Mesendoderm (in vitro differentiated cells): ENCODE data around the gene PLEKHA8.

ENCODE experiments used
- DNase-seq: peaks from one replicate; pipeline ENCODE4 v3.0.0; 2013
- H2AK5ac ChIP-seq: 2 replicates; pipeline ENCODE4 v1.6.1; 2013; ENCODE audit warnings: low read length, inconsistent platforms
- H2BK120ac ChIP-seq: 2 replicates; pipeline ENCODE4 v1.6.1; 2013; ENCODE audit warnings: low read depth, mild to moderate bottlenecking, low read length, moderate library complexity, mixed read lengths
- H2BK15ac ChIP-seq: replicated peaks from 2 replicates; pipeline ENCODE4 v1.6.1; 2013; ENCODE audit warnings: low read depth, mild to moderate bottlenecking, moderate library complexity
- H2BK5ac ChIP-seq: 2 replicates; pipeline ENCODE4 v1.6.1; 2013; ENCODE audit warnings: low read length, inconsistent platforms
- H3K18ac ChIP-seq: 2 replicates; pipeline ENCODE4 v1.6.1; 2013; ENCODE audit warnings: mild to moderate bottlenecking, low read length, mixed read lengths
- H3K23ac ChIP-seq: one replicate; pipeline ENCODE4 v1.6.1; 2013; ENCODE audit warnings: low read length
- H3K27ac ChIP-seq: 2 replicates; pipeline ENCODE4 v1.5.1; 2013; ENCODE audit warnings: low read depth, mild to moderate bottlenecking, inconsistent platforms, low read length, moderate library complexity
- H3K27me3 ChIP-seq: 2 replicates; pipeline ENCODE4 v1.6.1; 2013; ENCODE audit warnings: low read length, control low read depth, mild to moderate bottlenecking, inconsistent platforms; ENCODE audit not compliant: insufficient read depth, poor library complexity
- H3K36me3 ChIP-seq: 2 replicates; pipeline ENCODE4 v1.6.1; 2013; ENCODE audit warnings: low read length, inconsistent platforms; ENCODE audit not compliant: control insufficient read depth, insufficient read depth
- H3K4ac ChIP-seq: one replicate; pipeline ENCODE4 v1.6.1; 2013; ENCODE audit warnings: low read depth, mild to moderate bottlenecking, low read length, moderate library complexity
- H3K4me1 ChIP-seq: 2 replicates; pipeline ENCODE4 v1.6.1; 2013; ENCODE audit warnings: low read depth, low read length, inconsistent platforms; ENCODE audit not compliant: control insufficient read depth
- H3K4me2 ChIP-seq: 2 replicates; pipeline ENCODE4 v1.6.1; 2013; ENCODE audit warnings: low read length
- H3K4me3 ChIP-seq: 2 replicates; pipeline ENCODE4 v1.5.1; 2013; ENCODE audit warnings: mild to moderate bottlenecking, low read length
- H3K56ac ChIP-seq: one replicate; pipeline ENCODE4 v1.6.1; 2013; ENCODE audit warnings: low read length
- H3K79me1 ChIP-seq: 2 replicates; pipeline ENCODE4 v1.6.1; 2013; ENCODE audit warnings: low read length, inconsistent platforms
- H3K79me2 ChIP-seq: 2 replicates; pipeline ENCODE4 v1.6.1; 2013; ENCODE audit warnings: mild to moderate bottlenecking, low read length; ENCODE audit not compliant: control insufficient read depth, insufficient read depth
- H3K9ac ChIP-seq: 2 replicates; pipeline ENCODE4 v1.6.1; 2013; ENCODE audit warnings: low read length, inconsistent platforms
- H4K5ac ChIP-seq: one replicate; pipeline ENCODE4 v1.6.1; 2013; ENCODE audit warnings: low read length
- H4K8ac ChIP-seq: one replicate; pipeline ENCODE4 v1.6.1; 2013; ENCODE audit warnings: low read depth, mild to moderate bottlenecking, control low read depth, low read length, moderate library complexity
- WGBS: extraction: QIAGEN DNeasy Blood & Tissue Kit; methylation state at CpG from one replicate; pipeline ENCODE4 v1.1.7; 2013; ENCODE audit warnings: low lambda C conversion rate, missing lambda C conversion rate; ENCODE audit not compliant: insufficient coverage; ENCODE audit errors: extremely low coverage; 5-methylcytosine and 5-hydroxymethylcytosine counted together

The PLEKHA8 gene

GRCh38 chr7:30173058-30173897 is 145.1 kb downstream of the PLEKHA8 start:
- H4K8ac ChIP-seq: no peak overlapping the region
- no peak overlapping the region for H2BK5ac ChIP-seq
- DNase-seq: no peak
- no peak overlapping the region for H2AK5ac ChIP-seq
- H3K27ac ChIP-seq: no peak overlapping the region
- no CpG with 5 or more reads among the region's 13 CpGs for WGBS
- H3K79me1 ChIP-seq: no peaks in the 10 kb centered on the region
- H3K4me2 ChIP-seq: no peak overlapping the region
- H3K79me2 ChIP-seq: no peaks in the 10 kb centered on the region
- H3K4me3 ChIP-seq: no peak overlapping the region
- no peak overlapping the region for H3K56ac ChIP-seq
- no peak overlapping the region for H3K18ac ChIP-seq
- no peak overlapping the region for H3K23ac ChIP-seq
- no peak overlapping the region for H3K9ac ChIP-seq
- H3K27me3 ChIP-seq: no peaks in the 10 kb centered on the region
- H2BK15ac ChIP-seq: no peak overlapping the region
- no peak overlapping the region for H2BK120ac ChIP-seq
- H3K36me3 ChIP-seq: no peaks in the 10 kb centered on the region
- no peak overlapping the region for H3K4ac ChIP-seq
- no peak overlapping the region for H4K5ac ChIP-seq
- H3K4me1 ChIP-seq: no peaks in the 10 kb centered on the region

GRCh38 chr7:30175180-30175579 is 147.0 kb downstream of the PLEKHA8 start:
- Histone ChIP-seq H4K8ac (no peak overlapping the region), H4K5ac (no peak overlapping the region), H3K79me1 (no peaks in the 10 kb centered on the region), H3K23ac (no peak overlapping the region), H3K4me2 (no peak overlapping the region), H2BK15ac (no peak overlapping the region), H2BK120ac (no peak overlapping the region), H3K4me1 (no peaks in the 10 kb centered on the region), H3K18ac (no peak overlapping the region), H2BK5ac (no peak overlapping the region), H3K56ac (no peak overlapping the region), H3K4ac (no peak overlapping the region), H3K9ac (no peak overlapping the region), H3K4me3 (no peak overlapping the region), H3K79me2 (no peaks in the 10 kb centered on the region), H2AK5ac (no peak overlapping the region), H3K27ac (no peak overlapping the region), H3K27me3 (no peaks in the 10 kb centered on the region), H3K36me3 (no peaks in the 10 kb centered on the region)
- WGBS: no CpG with 5 or more reads among the region's 3 CpGs
- DNase-seq: no peak

GRCh38 chr7:30175636-30176147 is 147.5 kb downstream of the PLEKHA8 start:
- Histone ChIP-seq H3K4me3 (no peak overlapping the region), H3K27me3 (no peaks in the 10 kb centered on the region), H3K56ac (no peak overlapping the region), H3K9ac (no peak overlapping the region), H4K5ac (no peak overlapping the region), H2BK120ac (no peak overlapping the region), H3K4me2 (no peak overlapping the region), H3K36me3 (no peaks in the 10 kb centered on the region), H4K8ac (no peak overlapping the region), H2BK15ac (no peak overlapping the region), H3K79me2 (no peaks in the 10 kb centered on the region), H3K18ac (no peak overlapping the region), H3K4ac (no peak overlapping the region), H2BK5ac (no peak overlapping the region), H3K79me1 (no peaks in the 10 kb centered on the region), H3K27ac (no peak overlapping the region), H3K23ac (no peak overlapping the region), H2AK5ac (no peak overlapping the region), H3K4me1 (no peaks in the 10 kb centered on the region)
- no peak for DNase-seq
- no CpG with 5 or more reads among the region's 7 CpGs for WGBS

GRCh38 chr7:30176463-30177109 is 148.4 kb downstream of the PLEKHA8 start:
- Histone ChIP-seq H3K27me3 (no peaks in the 10 kb centered on the region), H3K4me1 (no peaks in the 10 kb centered on the region), H3K4ac (no peak overlapping the region), H3K27ac (no peak overlapping the region), H3K36me3 (no peaks in the 10 kb centered on the region), H2BK5ac (no peak overlapping the region), H4K8ac (no peak overlapping the region), H3K79me2 (no peaks in the 10 kb centered on the region), H3K23ac (no peak overlapping the region), H3K56ac (no peak overlapping the region), H3K9ac (no peak overlapping the region), H2AK5ac (no peak overlapping the region), H2BK120ac (no peak overlapping the region), H2BK15ac (no peak overlapping the region), H3K4me3 (no peak overlapping the region), H3K79me1 (no peaks in the 10 kb centered on the region), H3K4me2 (no peak overlapping the region), H3K18ac (no peak overlapping the region), H4K5ac (no peak overlapping the region)
- no CpG with 5 or more reads among the region's 6 CpGs for WGBS
- no peak for DNase-seq

- Histone ChIP-seq H3K18ac (no peak overlapping the region), H3K4me3 (no peak overlapping the region), H2BK120ac (no peak overlapping the region), H4K8ac (no peak overlapping the region), H2BK5ac (no peak overlapping the region), H3K4me2 (no peak overlapping the region), H2BK15ac (no peak overlapping the region), H3K4me1 (no peaks in the 10 kb centered on the region), H3K79me1 (no peaks in the 10 kb centered on the region), H4K5ac (no peak overlapping the region), H3K9ac (no peak overlapping the region), H3K27me3 (no peaks in the 10 kb centered on the region), H2AK5ac (no peak overlapping the region), H3K56ac (no peak overlapping the region), H3K23ac (no peak overlapping the region), H3K27ac (no peak overlapping the region), H3K4ac (no peak overlapping the region), H3K79me2 (no peaks in the 10 kb centered on the region), H3K36me3 (no peaks in the 10 kb centered on the region)
- DNase-seq: no peak
- WGBS: no CpG with 5 or more reads among the region's 5 CpGs
Observed at GRCh38 chr7:30177186-30177585, 149.0 kb downstream of the PLEKHA8 start.
